IPS-18a (cell line): ENCODE data around the gene BCL2.

ENCODE experiments used
- H3K27ac ChIP-seq: one replicate; pipeline ENCODE4 v1.5.1; 2013; ENCODE audit warnings: low read length
- H3K27me3 ChIP-seq: one replicate; pipeline ENCODE4 v1.6.1; 2013; ENCODE audit warnings: mild to moderate bottlenecking, low read length; ENCODE audit not compliant: control insufficient read depth, insufficient read depth
- H3K36me3 ChIP-seq: one replicate; pipeline ENCODE4 v1.6.1; 2013; ENCODE audit warnings: low read depth, low read length; ENCODE audit not compliant: control insufficient read depth
- H3K4me1 ChIP-seq: one replicate; pipeline ENCODE4 v1.6.1; 2013; ENCODE audit warnings: low read depth, low read length; ENCODE audit not compliant: control insufficient read depth
- H3K4me3 ChIP-seq: one replicate; pipeline ENCODE4 v1.5.1; 2013; ENCODE audit warnings: low read length
- H3K9ac ChIP-seq: one replicate; pipeline ENCODE4 v1.6.1; 2013; ENCODE audit warnings: mild to moderate bottlenecking, low read length, moderate library complexity
- H3K9me3 ChIP-seq: one replicate; pipeline ENCODE4 v1.6.1; 2013; ENCODE audit warnings: low read depth, low read length; ENCODE audit not compliant: control insufficient read depth

Gene BCL2

DNA sequence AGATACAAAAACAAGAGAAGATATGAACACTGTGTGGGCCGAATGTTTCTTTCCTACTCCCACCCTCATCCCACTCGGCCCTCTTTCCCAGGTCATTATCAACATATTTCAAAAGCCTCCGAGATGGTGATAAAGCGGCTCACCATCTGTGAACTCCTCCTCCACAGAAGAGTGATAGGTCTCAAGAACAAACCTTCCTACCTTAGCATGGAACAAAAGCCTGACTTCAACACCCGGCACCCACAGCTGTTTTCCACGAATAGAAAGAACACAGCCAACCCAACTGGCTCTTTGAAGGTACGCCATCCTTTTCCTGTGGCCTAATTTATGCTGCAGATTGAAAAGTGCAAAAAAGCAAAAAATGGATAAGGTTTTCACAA lies 28.8 kb downstream of the BCL2 start:
- H3K27ac ChIP-seq: no peak overlapping the region
- no peaks in the 10 kb centered on the region for H3K27me3 ChIP-seq
- H3K36me3 ChIP-seq: no peaks in the 10 kb centered on the region
- H3K9ac ChIP-seq: no peak overlapping the region
- peaks cover 3% of the 10 kb centered on the region for H3K4me1 ChIP-seq
- H3K4me3 ChIP-seq: no peak overlapping the region
- no peaks in the 10 kb centered on the region for H3K9me3 ChIP-seq

DNA sequence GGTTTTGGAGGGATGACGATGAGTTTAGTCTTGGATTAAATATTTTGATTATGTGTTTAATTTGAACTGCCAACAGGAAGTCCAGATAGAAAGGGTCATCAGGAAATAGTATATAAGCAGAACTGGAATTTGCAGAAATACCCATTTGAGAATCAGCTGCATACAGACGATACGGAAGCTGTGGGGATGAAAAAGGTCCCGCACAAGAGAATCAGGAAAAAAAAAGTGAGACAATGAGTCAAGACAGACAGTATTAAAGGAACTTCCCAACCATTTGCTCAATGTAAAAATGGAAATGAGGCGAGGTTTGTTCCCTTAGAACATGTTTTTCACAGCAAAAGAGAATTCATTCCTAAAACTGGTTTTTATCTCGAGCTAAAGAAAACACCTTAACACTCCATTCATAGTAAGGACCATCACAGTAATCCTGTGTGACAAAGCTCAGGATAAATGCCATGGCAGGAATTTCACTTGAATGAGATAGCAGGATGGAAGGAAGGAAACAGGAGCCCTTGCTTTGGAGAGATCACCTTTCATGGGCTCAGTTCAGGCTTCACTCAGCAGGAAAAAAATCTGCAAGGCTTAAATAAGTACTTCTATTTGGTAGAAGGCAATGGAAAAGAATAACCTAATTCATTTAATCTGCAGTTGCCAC lies 29.3 kb downstream of the BCL2 start:
- H3K9me3 ChIP-seq: no peaks in the 10 kb centered on the region
- no peak overlapping the region for H3K4me3 ChIP-seq
- no peaks in the 10 kb centered on the region for H3K36me3 ChIP-seq
- H3K9ac ChIP-seq: no peak overlapping the region
- no peak overlapping the region for H3K27ac ChIP-seq
- peaks cover 3% of the 10 kb centered on the region for H3K4me1 ChIP-seq
- H3K27me3 ChIP-seq: no peaks in the 10 kb centered on the region

DNA sequence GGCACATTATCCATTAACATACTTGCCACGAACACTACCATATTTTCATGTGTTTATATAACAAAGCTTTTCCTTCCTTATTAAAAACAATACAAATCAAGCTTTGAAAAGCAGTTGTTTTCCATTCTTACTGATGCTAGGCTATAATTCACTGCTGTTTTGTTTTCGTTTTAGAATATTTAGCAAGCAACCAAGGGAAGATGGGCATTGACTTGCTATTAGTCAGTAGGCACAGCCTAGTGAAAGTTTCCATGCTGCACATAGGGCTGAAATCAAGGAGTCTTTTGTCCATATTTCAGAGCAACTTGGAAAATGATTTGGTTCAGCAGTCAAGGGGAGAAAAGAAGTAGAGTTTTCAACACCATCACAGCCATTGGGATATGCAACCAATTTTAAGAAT lies 31.3 kb downstream of the BCL2 start:
- Histone ChIP-seq H3K9ac (no peak overlapping the region), H3K4me3 (no peak overlapping the region), H3K27ac (no peak overlapping the region), H3K27me3 (no peaks in the 10 kb centered on the region), H3K4me1 (peaks cover 3% of the 10 kb centered on the region), H3K9me3 (no peaks in the 10 kb centered on the region), H3K36me3 (no peaks in the 10 kb centered on the region)

DNA sequence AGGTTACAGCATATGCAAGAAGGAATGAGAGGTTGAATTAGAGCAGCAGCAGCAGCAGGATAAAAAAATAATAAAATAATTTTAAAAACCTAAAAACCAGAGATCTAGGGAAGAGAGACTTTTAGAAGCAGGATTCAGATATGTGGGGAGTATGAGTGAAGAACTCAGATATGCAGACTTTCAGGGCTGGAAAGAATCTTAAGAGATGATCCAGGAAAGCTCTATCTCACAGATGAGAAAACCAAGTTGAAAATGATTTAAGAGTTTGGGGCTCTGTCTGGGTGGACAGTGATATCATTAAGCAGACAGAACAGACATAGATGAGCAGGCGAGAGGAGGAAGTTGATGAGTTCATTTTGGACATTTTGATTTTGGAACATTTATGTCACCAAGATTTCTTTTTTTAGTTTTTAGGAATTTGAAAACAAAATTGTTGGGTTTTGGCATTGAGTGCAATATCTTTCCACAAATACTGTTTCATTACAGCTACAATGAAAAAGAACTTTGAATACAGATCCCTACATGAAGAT lies 31.8 kb downstream of the BCL2 start:
- Histone ChIP-seq H3K36me3 (no peaks in the 10 kb centered on the region), H3K9ac (no peak overlapping the region), H3K27ac (no peak overlapping the region), H3K27me3 (no peaks in the 10 kb centered on the region), H3K4me3 (no peak overlapping the region), H3K9me3 (no peaks in the 10 kb centered on the region), H3K4me1 (peaks cover 3% of the 10 kb centered on the region)

DNA sequence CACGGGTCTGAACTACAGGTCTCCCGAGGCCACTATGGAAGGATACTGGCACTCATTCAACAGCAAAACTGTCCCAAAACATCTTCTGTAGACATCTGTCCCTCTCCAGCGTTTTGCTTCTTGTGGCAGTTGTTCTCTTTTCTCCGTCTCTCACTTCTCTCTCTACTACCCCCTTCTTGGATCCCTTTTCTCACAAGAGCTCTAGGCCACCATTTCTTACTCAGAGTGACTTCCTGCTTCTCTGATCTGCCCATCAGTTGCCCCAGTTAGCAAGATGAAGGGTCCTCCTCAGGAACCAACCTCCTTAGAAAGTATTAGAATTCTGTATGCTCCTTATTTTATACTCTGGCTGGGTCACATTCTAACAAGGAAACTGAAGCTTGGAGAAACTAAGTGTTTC lies 32.6 kb downstream of the BCL2 start:
- Histone ChIP-seq H3K27ac (no peak overlapping the region), H3K9ac (no peak overlapping the region), H3K4me3 (no peak overlapping the region), H3K4me1 (peaks cover 3% of the 10 kb centered on the region), H3K36me3 (no peaks in the 10 kb centered on the region), H3K9me3 (no peaks in the 10 kb centered on the region), H3K27me3 (no peaks in the 10 kb centered on the region)

DNA sequence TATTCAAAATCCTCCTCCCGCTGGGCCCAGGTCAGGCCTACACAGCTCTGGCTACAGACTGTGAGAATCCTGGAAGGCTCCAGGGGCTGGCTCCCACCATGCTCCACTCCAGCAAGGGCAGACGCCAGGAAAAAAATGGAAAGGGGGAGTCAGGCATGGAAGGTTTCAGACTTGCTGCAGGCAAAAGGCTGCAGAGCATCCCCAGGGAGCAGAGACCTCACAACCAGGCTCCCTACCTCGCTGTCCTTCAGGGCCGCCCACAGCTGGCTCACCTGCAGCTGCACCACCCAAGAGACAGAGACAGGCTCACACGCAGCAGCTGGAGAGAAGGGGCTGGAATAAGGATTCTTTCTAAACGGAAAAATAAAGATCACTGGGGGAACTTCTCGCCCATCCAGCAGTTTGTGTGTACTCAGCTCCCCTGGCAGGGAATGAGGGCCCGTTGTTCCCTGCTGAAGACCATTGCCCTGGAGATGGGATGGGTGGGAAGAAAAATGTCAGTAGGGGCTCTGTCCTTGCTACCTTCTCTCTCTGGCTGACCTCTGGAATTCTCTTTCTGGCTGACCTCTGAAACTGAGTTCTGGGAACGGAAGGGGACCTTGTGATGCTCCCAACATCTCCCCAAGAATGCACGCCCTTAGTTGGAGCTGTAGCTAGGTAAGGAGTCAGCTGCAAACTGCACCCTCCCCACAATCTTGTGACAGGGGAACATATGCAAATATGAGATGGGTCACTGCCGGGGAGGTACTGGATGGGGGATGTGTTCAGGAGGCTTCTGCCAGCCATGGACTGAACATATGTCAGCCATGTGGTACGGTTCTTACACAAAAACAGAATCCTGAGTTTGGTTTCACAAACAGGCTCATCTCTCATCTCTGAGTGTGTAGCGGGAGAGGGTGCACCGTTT lies 34.5 kb downstream of the BCL2 start:
- Histone ChIP-seq H3K36me3 (no peaks in the 10 kb centered on the region), H3K9ac (no peak overlapping the region), H3K27me3 (no peaks in the 10 kb centered on the region), H3K9me3 (no peaks in the 10 kb centered on the region), H3K27ac (no peak overlapping the region), H3K4me1 (no peaks in the 10 kb centered on the region), H3K4me3 (no peak overlapping the region)

DNA sequence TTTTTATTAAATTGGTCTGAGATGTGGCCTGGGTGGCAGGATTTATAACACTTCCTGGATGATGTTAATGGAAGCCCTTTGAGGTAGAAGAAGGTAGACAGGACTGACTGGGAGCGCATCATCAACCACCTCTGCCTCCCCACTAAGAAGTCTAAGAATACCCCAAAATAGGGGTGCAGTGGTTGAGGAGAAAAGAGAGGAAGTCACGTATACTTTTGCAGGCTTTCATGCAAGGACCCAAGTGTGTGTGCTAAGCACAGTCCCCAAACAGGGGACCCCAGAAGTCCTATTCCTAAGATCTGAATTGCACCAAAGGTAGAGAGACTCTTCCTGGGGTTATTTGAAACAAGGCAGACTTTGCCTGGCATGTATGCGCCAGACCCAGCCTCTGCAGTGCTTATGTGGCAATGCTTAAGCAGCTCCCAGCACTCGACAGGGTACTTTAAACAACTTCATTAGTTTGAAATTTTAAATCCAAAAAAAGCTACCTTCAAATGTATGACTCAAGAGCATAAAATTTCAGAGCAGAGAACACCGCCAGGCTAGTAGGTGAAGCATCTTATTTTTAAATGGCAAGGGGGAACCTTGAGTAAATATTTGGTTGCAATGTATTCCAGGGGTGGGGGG lies 35.3 kb downstream of the BCL2 start:
- H3K4me1 ChIP-seq: no peaks in the 10 kb centered on the region
- no peak overlapping the region for H3K27ac ChIP-seq
- H3K9me3 ChIP-seq: no peaks in the 10 kb centered on the region
- H3K36me3 ChIP-seq: no peaks in the 10 kb centered on the region
- no peak overlapping the region for H3K4me3 ChIP-seq
- no peaks in the 10 kb centered on the region for H3K27me3 ChIP-seq
- H3K9ac ChIP-seq: no peak overlapping the region

DNA sequence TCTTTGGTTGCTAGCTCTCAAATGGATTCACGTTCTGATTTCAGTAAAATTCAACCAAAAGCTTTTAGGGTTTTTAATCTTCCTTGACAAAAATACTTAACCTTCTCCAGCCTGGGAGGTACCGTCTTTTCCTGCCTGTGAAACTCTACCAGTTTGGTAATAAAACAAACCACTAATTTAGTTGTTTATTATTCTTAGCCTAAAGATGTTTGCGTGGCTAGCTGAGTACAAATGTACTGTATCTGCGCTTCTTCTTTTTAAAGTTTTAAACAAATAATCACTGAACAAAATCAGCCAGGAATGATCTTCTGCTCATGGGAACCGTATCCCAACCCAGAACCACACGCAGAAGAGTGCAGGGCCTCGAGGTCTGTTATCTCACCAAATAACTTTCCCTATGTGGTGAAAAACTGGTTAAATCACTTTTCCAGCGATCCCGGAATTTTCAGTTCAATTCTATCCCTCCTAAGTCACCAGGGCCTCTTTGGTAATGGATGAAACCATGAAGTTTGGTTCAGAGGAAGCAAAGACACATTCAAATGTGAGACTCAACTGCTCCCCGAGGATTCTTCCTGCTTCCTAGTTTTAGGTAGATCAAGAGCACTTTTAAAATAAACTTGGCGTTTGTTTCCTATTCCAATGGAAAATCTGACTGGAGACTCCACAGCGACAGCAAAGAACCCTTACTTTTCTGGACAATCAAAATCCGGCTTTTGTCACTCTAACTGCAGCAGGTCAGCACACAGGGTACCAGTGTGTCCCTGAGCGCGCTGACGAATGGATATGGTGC lies 36.1 kb downstream of the BCL2 start:
- Histone ChIP-seq H3K4me3 (no peak overlapping the region), H3K36me3 (no peaks in the 10 kb centered on the region), H3K27me3 (no peaks in the 10 kb centered on the region), H3K4me1 (no peaks in the 10 kb centered on the region), H3K9me3 (no peaks in the 10 kb centered on the region), H3K27ac (no peak overlapping the region), H3K9ac (no peak overlapping the region)

DNA sequence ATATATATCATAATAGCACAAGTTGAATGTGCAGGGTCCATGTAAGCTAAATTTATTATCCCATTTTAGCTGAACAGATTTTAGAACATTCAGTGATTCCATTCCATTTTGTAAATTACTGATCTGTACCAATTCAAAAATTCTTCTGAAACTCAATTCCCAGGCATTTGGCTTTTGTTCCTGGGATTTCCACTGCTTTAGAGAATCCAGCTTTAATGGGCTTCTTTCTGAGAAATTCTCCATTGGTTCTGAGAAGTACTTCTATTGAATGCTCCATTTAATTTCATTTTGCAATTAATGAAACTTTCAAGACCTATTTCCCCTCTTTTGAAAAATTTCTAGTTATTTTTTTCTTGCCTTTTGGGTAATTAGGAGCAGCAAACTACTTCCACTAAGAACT lies 36.8 kb downstream of the BCL2 start:
- Histone ChIP-seq H3K27ac (no peak overlapping the region), H3K27me3 (no peaks in the 10 kb centered on the region), H3K36me3 (no peaks in the 10 kb centered on the region), H3K9ac (no peak overlapping the region), H3K4me3 (no peak overlapping the region), H3K4me1 (no peaks in the 10 kb centered on the region), H3K9me3 (no peaks in the 10 kb centered on the region)

DNA sequence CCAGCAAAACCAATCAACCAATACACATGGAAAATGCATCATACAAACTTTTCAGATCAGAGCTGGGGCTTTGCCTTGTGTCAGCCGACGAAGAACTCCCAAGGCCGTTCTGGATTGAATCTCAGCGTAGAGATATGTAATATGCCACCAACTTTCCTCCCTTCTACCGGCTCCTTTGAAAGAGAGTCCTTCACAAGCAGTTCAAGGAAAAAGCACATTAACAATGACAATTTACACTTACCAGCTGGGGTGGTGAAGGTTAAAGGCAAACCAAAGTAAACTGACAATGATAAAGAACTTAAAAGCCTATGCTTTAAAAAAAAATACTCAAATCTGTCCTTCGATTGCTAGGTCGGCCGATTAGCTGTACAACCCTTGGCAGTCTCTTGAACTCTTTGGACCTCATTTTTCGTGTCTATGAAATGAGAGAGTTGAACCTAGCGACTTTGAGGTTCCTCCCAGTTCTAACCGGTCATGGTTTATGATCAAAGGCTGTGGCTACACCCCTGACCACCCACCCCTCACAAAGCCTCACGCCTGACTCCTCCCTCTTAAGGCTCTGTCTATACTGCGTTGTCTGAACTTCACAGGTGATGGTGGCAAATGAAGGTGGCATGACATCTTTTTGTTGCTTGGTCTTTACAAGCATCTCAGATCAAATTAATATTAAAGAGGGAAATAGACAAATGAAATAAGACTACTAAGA lies 46.2 kb downstream of the BCL2 start:
- Histone ChIP-seq H3K27me3 (no peaks in the 10 kb centered on the region), H3K36me3 (no peaks in the 10 kb centered on the region), H3K4me1 (no peaks in the 10 kb centered on the region), H3K9me3 (no peaks in the 10 kb centered on the region), H3K4me3 (no peak overlapping the region), H3K9ac (no peak overlapping the region), H3K27ac (no peak overlapping the region)
